Measurements from ENCODE around the gene PPP3CB. TPM values are rescaled to one million over a fixed set of nuclear protein-coding genes. Genes with fewer than 3 reads are reported as not detected.

The PPP3CB gene
- total RNA-seq, 1 donor from 2014 or later: 21.9 TPM

DNA sequence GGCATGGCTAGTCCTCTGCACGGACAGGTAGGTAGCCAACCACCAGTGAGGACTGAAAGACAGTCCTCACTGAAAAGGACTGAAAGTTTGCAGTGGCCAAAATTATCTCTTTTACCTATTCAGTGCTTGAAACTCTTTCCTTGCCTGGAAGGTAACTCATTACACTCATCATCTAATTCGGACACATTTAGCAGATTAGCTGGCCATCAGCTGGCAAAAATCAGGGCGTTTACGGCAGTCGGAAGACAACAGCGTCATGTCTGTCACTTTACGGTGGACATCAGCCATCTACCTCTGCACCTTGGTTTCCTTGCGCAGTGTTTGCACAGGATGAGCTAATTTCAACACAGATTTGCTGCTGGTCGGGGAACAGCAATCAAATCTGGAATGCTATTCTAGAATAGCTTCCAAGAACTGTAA, 82.7 kb downstream of the PPP3CB start:
- TF ChIP-seq, protein P1, sequence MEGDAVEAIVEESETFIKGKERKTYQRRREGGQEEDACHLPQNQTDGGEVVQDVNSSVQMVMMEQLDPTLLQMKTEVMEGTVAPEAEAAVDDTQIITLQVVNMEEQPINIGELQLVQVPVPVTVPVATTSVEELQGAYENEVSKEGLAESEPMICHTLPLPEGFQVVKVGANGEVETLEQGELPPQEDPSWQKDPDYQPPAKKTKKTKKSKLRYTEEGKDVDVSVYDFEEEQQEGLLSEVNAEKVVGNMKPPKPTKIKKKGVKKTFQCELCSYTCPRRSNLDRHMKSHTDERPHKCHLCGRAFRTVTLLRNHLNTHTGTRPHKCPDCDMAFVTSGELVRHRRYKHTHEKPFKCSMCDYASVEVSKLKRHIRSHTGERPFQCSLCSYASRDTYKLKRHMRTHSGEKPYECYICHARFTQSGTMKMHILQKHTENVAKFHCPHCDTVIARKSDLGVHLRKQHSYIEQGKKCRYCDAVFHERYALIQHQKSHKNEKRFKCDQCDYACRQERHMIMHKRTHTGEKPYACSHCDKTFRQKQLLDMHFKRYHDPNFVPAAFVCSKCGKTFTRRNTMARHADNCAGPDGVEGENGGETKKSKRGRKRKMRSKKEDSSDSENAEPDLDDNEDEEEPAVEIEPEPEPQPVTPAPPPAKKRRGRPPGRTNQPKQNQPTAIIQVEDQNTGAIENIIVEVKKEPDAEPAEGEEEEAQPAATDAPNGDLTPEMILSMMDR (conservative IDR thresholded peaks at IDR 0.05; ENCODE audit: low read depth, low read length): no peak
- no peak for DNase-seq (ENCODE audit: low read depth)
- peak overlapping the region; percentile 76 for H3K4me3 ChIP-seq (ENCODE audit: low read depth, low read length)

DNA sequence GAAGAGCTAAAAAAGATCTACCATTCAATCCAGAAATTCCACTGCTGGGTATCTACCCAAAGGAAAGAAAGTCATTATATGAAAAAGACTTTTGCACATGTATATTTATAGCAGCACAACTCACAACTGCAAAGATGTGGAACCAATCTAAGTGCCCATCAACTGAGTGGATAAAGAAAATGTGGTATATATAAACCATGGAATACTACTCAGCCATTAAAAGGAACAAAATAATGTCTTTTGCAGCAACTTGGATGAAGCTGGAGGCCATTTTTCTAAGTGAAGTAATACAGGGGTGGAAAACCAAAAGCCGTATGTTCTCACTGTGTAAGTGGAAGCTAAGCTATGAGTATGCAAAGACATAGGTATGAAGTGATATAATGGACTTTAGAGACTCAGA, 84.9 kb downstream of the PPP3CB start:
- DNase-seq (ENCODE audit: low read depth): no peak
- H3K4me3 ChIP-seq (ENCODE audit: low read depth, low read length): no peak overlapping the region
- TF ChIP-seq, protein P1 (conservative IDR thresholded peaks at IDR 0.05; ENCODE audit: low read depth, low read length): no peak

DNA sequence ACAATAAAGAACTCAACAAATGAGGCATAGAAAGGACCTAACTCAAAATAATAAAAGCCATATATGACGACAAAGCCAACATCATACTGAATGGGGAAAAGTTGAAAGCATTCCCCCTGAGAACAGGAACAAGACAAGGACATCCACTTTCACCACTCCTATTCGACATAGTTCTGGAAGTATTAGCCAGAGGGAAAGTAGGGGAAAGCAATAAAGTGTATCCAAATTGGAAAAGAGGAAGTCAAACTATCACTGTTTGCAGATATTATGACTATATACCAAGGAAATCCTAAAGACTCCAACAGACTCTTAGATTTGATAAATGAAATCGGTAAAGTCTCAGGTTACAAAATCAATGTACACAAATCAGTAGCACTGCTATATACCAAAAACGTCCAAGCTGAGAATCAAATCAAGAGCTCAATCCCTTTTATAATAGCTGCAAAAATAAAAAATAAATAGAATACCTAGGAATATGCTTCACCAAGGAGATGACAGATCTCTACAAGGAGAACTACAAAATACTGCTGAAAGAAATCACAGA, 86.8 kb downstream of the PPP3CB start:
- DNase-seq (ENCODE audit: low read depth): no peak
- TF ChIP-seq, protein P1 (conservative IDR thresholded peaks at IDR 0.05; ENCODE audit: low read depth, low read length): no peak
- no peak overlapping the region for H3K4me3 ChIP-seq (ENCODE audit: low read depth, low read length)

- no peak for DNase-seq (ENCODE audit: low read depth)
- TF ChIP-seq, protein P1 (conservative IDR thresholded peaks at IDR 0.05; ENCODE audit: low read depth, low read length): no peak
Measured at GRCh38 chr10:73408061-73408460, 87.8 kb downstream of the PPP3CB start.

GRCh38 chr10:73407495-73407894, 88.3 kb downstream of the PPP3CB start:
- H3K4me3 ChIP-seq (ENCODE audit: low read depth, low read length): no peak overlapping the region
- TF ChIP-seq, protein P1 (conservative IDR thresholded peaks at IDR 0.05; ENCODE audit: low read depth, low read length): no peak
- DNase-seq (ENCODE audit: low read depth): no peak

More at GRCh38 chr10:73408061-73408460, 87.8 kb downstream of the PPP3CB start:
- H3K4me3 ChIP-seq (ENCODE audit: low read depth, low read length): no peak overlapping the region

GRCh38 chr10:73406846-73407245, 89.0 kb downstream of the PPP3CB start:
- peak; percentile 71 for DNase-seq (ENCODE audit: low read depth)
- H3K4me3 ChIP-seq (ENCODE audit: low read depth, low read length): no peak overlapping the region
- TF ChIP-seq, protein P1 (conservative IDR thresholded peaks at IDR 0.05; ENCODE audit: low read depth, low read length): no peak

DNA sequence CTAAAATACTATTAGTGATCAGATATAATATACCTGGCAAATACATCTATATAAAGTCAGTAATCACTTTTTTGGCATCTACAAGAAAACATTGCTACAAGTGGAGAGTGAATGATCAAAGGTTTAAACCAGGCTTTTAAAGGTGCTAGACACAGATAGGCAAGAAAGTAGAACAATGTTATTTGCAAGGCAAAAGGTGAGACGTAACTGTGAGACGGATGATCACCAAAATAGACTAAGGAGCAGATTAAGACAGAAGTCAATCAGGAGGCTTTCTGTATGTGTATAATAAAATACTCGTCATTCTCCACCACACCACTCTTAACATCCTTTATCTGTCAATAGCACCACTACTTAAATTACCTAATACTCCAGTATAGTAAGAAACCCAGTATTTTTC, 90.3 kb downstream of the PPP3CB start:
- no peak overlapping the region for H3K4me3 ChIP-seq (ENCODE audit: low read depth, low read length)
- TF ChIP-seq, protein P1 (conservative IDR thresholded peaks at IDR 0.05; ENCODE audit: low read depth, low read length): no peak
- DNase-seq (ENCODE audit: low read depth): no peak
